Thymus (tissue), 11 donors: Measurements from ENCODE around the gene SNRNP200. TPM values are rescaled to one million over a fixed set of nuclear protein-coding genes. Genes with fewer than 3 reads are reported as not detected.
A peak's percentile ranks its signal among the peaks of the same experiment; 100 is the strongest.

ENCODE experiments used
- DNase-seq, 9 donors: peaks; one replicate each; pipeline ENCODE4 v3.0.0-alpha.2; 2013; ENCODE audit warnings: low spot score in 9 of 9, low read depth in 6 of 9, missing footprints in 1 of 9
- H3K27ac ChIP-seq, 2 donors: one replicate each; pipeline ENCODE4 v1.5.1; 2013; ENCODE audit warnings: control low read depth in 1 of 2, low read depth in 1 of 2, low read length in 1 of 2, mild to moderate bottlenecking in 1 of 2, moderate library complexity in 1 of 2
- H3K27me3 ChIP-seq, 2 donors: one replicate each; pipeline ENCODE4 v1.5.1; 2013; ENCODE audit warnings: low read length in 1 of 2; ENCODE audit not compliant: control insufficient read depth in 2 of 2, insufficient read depth in 1 of 2
- H3K36me3 ChIP-seq, 2 donors: one replicate each; pipeline ENCODE4 v1.5.1; 2013; ENCODE audit warnings: low read length in 1 of 2, mild to moderate bottlenecking in 1 of 2, moderate library complexity in 1 of 2; ENCODE audit not compliant: control insufficient read depth in 2 of 2, insufficient read depth in 2 of 2
- H3K4me1 ChIP-seq, 2 donors: one replicate each; pipeline ENCODE4 v1.5.1; 2013; ENCODE audit warnings: low read length in 2 of 2; ENCODE audit not compliant: control insufficient read depth in 2 of 2, insufficient read depth in 2 of 2
- H3K4me3 ChIP-seq, 2 donors: one replicate each; pipeline ENCODE4 v1.5.1; 2013; ENCODE audit warnings: low read length in 2 of 2, control low read depth in 1 of 2, mild to moderate bottlenecking in 1 of 2
- H3K9me3 ChIP-seq, 2 donors: one replicate each; pipeline ENCODE4 v1.5.1; 2013; ENCODE audit warnings: low read length in 1 of 2, mild to moderate bottlenecking in 1 of 2; ENCODE audit not compliant: control insufficient read depth in 2 of 2, insufficient read depth in 1 of 2
- WGBS: extraction: QIAGEN DNeasy Blood & Tissue Kit; methylation state at CpG from one replicate; pipeline ENCODE4 v1.1.7; 2013; 5-methylcytosine and 5-hydroxymethylcytosine counted together
- polyA plus RNA-seq: library from polyadenylated mRNA; stranded (reverse); fragments of 200-250 nt; gene quantifications from one replicate; pipeline ENCODE4 v1.2.3, GENCODE V29; 2013
- total RNA-seq: library from RNA; stranded (reverse); fragments of 120-200 nt; gene quantifications from one replicate; pipeline ENCODE4 v1.2.4, GENCODE V29; 2013
- donor health status: healthy.

Gene SNRNP200
- total and polyA plus RNA-seq, 2 donors, result 51.1 to 105 TPM

- Histone ChIP-seq H3K9me3 (peaks cover 0 to 3% of the 10 kb centered on the region in 2 donors), H3K4me1 (peaks cover 4% of the 10 kb centered on the region in 2 donors), H3K4me3 (no peak overlapping the region), H3K27ac (no peak overlapping the region), H3K27me3 (no peaks in the 10 kb centered on the region), H3K36me3 (peaks cover 53 to 56% of the 10 kb centered on the region in 2 donors)
- WGBS, result 97% methylated on average over 8 of the region's 8 CpGs
- DNase-seq, result no peak
Measured at GRCh38 chr2:96252526-96252925, 52.8 kb downstream of the SNRNP200 start.

GRCh38 chr2:96251721-96252292, 53.5 kb downstream of the SNRNP200 start:
- H3K27me3 ChIP-seq, result no peaks in the 10 kb centered on the region
- H3K27ac ChIP-seq, result peak overlapping the region in 1 of 2 donors; percentile 21
- 89% methylated on average over 6 of the region's 6 CpGs for whole genome bisulfite sequencing
- H3K4me1 ChIP-seq, result peaks cover 2% of the 10 kb centered on the region in 2 donors
- no peak for DNase-seq
- H3K4me3 ChIP-seq, result no peak overlapping the region
- peaks cover 0 to 3% of the 10 kb centered on the region in 2 donors for H3K9me3 ChIP-seq
- H3K36me3 ChIP-seq, result peaks cover 53% of the 10 kb centered on the region in 2 donors

- WGBS, result 97% methylated on average over 6 of the region's 6 CpGs
- Histone ChIP-seq H3K27ac (no peak overlapping the region), H3K4me1 (no peaks in the 10 kb centered on the region)
Measured at GRCh38 chr2:96250188-96250587, 55.2 kb downstream of the SNRNP200 start.

GRCh38 chr2:96249654-96250053, 55.7 kb downstream of the SNRNP200 start:
- no peak overlapping the region for H3K27ac ChIP-seq
- no peaks in the 10 kb centered on the region for H3K4me1 ChIP-seq
- H3K36me3 ChIP-seq, result peaks cover 40 to 44% of the 10 kb centered on the region in 2 donors
- WGBS, result 98% methylated on average over 9 of the region's 9 CpGs
- peaks cover 0 to 3% of the 10 kb centered on the region in 2 donors for H3K9me3 ChIP-seq
- H3K27me3 ChIP-seq, result no peaks in the 10 kb centered on the region
- H3K4me3 ChIP-seq, result no peak overlapping the region
- DNase-seq, result no peak

More at GRCh38 chr2:96250188-96250587, 55.2 kb downstream of the SNRNP200 start:
- DNase-seq, result no peak
- Histone ChIP-seq H3K9me3 (peaks cover 0 to 3% of the 10 kb centered on the region in 2 donors), H3K36me3 (peaks cover 46 to 49% of the 10 kb centered on the region in 2 donors), H3K4me3 (no peak overlapping the region), H3K27me3 (no peaks in the 10 kb centered on the region)

GRCh38 chr2:96248624-96249023, 56.7 kb downstream of the SNRNP200 start:
- Histone ChIP-seq H3K9me3 (peaks cover 0 to 3% of the 10 kb centered on the region in 2 donors), H3K27ac (no peak overlapping the region), H3K27me3 (no peaks in the 10 kb centered on the region), H3K4me1 (no peaks in the 10 kb centered on the region), H3K36me3 (peaks cover 30 to 33% of the 10 kb centered on the region in 2 donors), H3K4me3 (no peak overlapping the region)
- WGBS, result 98% methylated on average over 4 of the region's 4 CpGs
- no peak for DNase-seq

GRCh38 chr2:96247896-96248295, 57.5 kb downstream of the SNRNP200 start:
- Histone ChIP-seq H3K9me3 (no peaks in the 10 kb centered on the region), H3K4me3 (no peak overlapping the region), H3K36me3 (peaks cover 23 to 26% of the 10 kb centered on the region in 2 donors), H3K27ac (no peak overlapping the region), H3K4me1 (peaks cover 0 to 2% of the 10 kb centered on the region in 2 donors), H3K27me3 (no peaks in the 10 kb centered on the region)
- WGBS, result 93% methylated on average over 5 of the region's 5 CpGs
- no peak for DNase-seq

GRCh38 chr2:96247009-96247408, 58.3 kb downstream of the SNRNP200 start:
- H3K4me3 ChIP-seq, result no peak overlapping the region
- H3K27ac ChIP-seq, result no peak overlapping the region
- peaks cover 4 to 9% of the 10 kb centered on the region in 2 donors for H3K4me1 ChIP-seq
- no peaks in the 10 kb centered on the region for H3K27me3 ChIP-seq
- no peaks in the 10 kb centered on the region for H3K9me3 ChIP-seq
- peaks cover 14 to 17% of the 10 kb centered on the region in 2 donors for H3K36me3 ChIP-seq
- 90% methylated on average over 3 of the region's 3 CpGs for WGBS
- no peak for DNase-seq

GRCh38 chr2:96245609-96246390, 59.5 kb downstream of the SNRNP200 start:
- DNase-seq, result no peak
- Histone ChIP-seq H3K4me3 (no peak overlapping the region), H3K4me1 (peaks cover 10 to 18% of the 10 kb centered on the region in 2 donors), H3K27me3 (no peaks in the 10 kb centered on the region), H3K36me3 (peaks cover 3 to 12% of the 10 kb centered on the region in 2 donors), H3K27ac (peak overlapping the region in 1 of 2 donors; percentile 11), H3K9me3 (no peaks in the 10 kb centered on the region)
- 95% methylated on average over 8 of the region's 8 CpGs for WGBS

GRCh38 chr2:96243843-96244242, 61.5 kb downstream of the SNRNP200 start:
- Histone ChIP-seq H3K36me3 (no peaks in the 10 kb centered on the region), H3K9me3 (no peaks in the 10 kb centered on the region), H3K4me3 (no peak overlapping the region), H3K27me3 (no peaks in the 10 kb centered on the region), H3K27ac (no peak overlapping the region), H3K4me1 (peaks cover 10 to 18% of the 10 kb centered on the region in 2 donors)
- 85% methylated on average over 5 of the region's 5 CpGs for WGBS
- DNase-seq, result no peak
